ENCODE results near the gene GARNL3. TPM values are rescaled to one million over a fixed set of nuclear protein-coding genes. Genes with fewer than 3 reads are reported as not detected.

The GARNL3 gene
- total and polyA plus RNA-seq, 2 of the 13 experiments (the other 11 are each of a cell fraction or from before 2014, with no cell fraction given): 3.9 to 11.0 TPM

DNA sequence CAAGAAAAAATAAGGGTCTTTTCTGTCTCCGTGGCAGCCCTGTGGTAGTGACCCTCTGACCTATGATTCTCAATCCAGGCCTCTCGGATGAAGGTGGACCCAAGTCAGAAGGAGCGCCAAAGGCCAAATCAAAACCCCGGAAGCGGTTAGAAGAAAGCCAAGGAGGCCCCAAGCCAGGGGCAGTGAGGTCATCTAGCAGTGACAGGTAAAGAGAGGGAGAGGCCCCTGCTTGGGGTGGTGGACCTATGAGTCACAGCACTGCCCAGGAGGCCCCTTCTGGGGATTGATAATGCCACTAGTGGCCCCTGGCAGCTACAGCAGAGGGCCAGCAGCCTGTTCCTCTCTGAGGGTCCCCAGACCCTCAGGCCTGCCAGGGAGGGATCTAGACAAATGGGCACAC lies 126.0 kb downstream of the GARNL3 start:
- in situ Hi-C loops (cut with HindIII; ENCODE audit: extremely low pct_ligation_motif_present, low pct_unique_long_range_greater_than_20kb): no loop called here
- Histone ChIP-seq H3K9me3 (ENCODE audit: low read length) (no peaks in the 10 kb centered on the region), H4K20me1 (ENCODE audit: insufficient read depth, low read length) (no peaks in the 10 kb centered on the region), H3K79me2 (ENCODE audit: insufficient read depth, low read length) (no peaks in the 10 kb centered on the region), H3K4me3 (replicated peaks in 1 of 3; ENCODE audit: insufficient read depth in 1 of 3, low read depth in 2 of 3, low read length in 3 of 3) (peak overlapping the region in 1 of 3 experiments; percentile 15; a peak in 1 of 6 replicates), H3K4me2 (ENCODE audit: low read depth, low read length) (peak overlapping the region; percentile 86), H2AFZ (ENCODE audit: low read length) (no peak overlapping the region), H3K9ac (ENCODE audit: insufficient read depth, low read depth, low read length) (peak overlapping the region; percentile 77), H3K27me3 (ENCODE audit: control insufficient read depth in 1 of 2, insufficient read depth in 2 of 2, low read length in 2 of 2) (no peaks in the 10 kb centered on the region), H3K36me3 (replicated peaks in 1 of 2; ENCODE audit: control insufficient read depth in 1 of 2, insufficient read depth in 2 of 2, low read length in 2 of 2) (no peaks in the 10 kb centered on the region), H3K27ac (ENCODE audit: extremely low read length, insufficient read depth, low read length) (peak overlapping the region; percentile 92), H3K4me1 (ENCODE audit: insufficient read depth, low read length) (peaks cover 83% of the 10 kb centered on the region)
- CTCF ChIA-PET (ENCODE audit: low intra/inter-chr PET ratio, low total read pairs): no interaction called here
- intact Hi-C loops (cut with micrococcal nuclease; ENCODE audit: unreplicated experiment): loop anchor here (5.0 to 10.0 kb wide), 2 partner anchors 46 to 62 kb away; partner anchors contain the start of genes LRSAM1 and RPL12
- no TSS peak for BruUV-seq (replicated peaks)
- DNase-seq (ENCODE audit: low spot score) (peak; percentile 93), ATAC-seq (peak; percentile 63), FAIRE-seq (no peak)
- WGBS (ENCODE audit: low lambda C conversion rate): 0% methylated on average over 5 of the region's 5 CpGs
- POLR2A ChIA-PET: interaction anchor here (0.6 to 4.6 kb wide), 3 partner anchors 8 to 59 kb away, joined by 3 to 159 read pairs (median 23); partner anchors contain the start of genes SLC2A8 and ZNF79
- TF ChIP-seq, protein P1, sequence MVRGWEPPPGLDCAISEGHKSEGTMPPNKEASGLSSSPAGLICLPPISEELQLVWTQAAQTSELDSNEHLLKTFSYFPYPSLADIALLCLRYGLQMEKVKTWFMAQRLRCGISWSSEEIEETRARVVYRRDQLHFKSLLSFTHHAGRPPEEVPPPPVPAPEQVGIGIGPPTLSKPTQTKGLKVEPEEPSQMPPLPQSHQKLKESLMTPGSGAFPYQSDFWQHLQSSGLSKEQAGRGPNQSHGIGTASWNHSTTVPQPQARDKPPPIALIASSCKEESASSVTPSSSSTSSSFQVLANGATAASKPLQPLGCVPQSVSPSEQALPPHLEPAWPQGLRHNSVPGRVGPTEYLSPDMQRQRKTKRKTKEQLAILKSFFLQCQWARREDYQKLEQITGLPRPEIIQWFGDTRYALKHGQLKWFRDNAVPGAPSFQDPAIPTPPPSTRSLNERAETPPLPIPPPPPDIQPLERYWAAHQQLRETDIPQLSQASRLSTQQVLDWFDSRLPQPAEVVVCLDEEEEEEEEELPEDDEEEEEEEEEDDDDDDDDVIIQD (CRISPR knock-in tag; IDR thresholded peaks at IDR 0.05; ENCODE audit: low read depth): peak; percentile 81
- no peak for TF ChIP-seq NBN (conservative IDR thresholded peaks at IDR 0.05)
- TF ChIP-seq, protein P2, sequence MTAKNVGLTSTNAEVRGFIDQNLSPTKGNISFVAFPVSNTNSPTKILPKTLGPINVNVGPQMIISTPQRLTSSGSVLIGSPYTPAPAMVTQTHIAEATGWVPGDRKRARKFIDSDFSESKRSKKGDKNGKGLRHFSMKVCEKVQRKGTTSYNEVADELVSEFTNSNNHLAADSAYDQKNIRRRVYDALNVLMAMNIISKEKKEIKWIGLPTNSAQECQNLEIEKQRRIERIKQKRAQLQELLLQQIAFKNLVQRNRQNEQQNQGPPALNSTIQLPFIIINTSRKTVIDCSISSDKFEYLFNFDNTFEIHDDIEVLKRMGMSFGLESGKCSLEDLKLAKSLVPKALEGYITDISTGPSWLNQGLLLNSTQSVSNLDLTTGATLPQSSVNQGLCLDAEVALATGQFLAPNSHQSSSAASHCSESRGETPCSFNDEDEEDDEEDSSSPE (CRISPR knock-in tag; IDR thresholded peaks at IDR 0.05): peak; percentile 44; the same call in 1 of the 2 replicates
- TF ChIP-seq MIER2 (CRISPR knock-in tag; IDR thresholded peaks at IDR 0.05): no peak
- TF ChIP-seq, protein P3, sequence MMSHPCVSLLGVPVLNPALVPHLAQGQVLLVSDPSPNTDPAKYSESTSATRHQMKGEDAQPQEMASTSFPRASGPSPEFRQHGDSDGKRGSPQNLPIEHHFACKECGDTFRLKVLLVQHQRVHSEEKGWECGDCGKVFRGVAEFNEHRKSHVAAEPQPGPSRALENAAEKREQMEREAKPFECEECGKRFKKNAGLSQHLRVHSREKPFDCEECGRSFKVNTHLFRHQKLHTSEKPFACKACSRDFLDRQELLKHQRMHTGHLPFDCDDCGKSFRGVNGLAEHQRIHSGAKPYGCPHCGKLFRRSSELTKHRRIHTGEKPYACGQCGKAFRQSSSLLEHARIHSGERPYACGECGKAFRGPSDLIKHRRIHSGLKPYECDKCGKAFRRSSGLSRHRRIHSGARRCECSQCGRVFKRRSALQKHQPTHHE (CRISPR knock-in tag; IDR thresholded peaks at IDR 0.05; ENCODE audit: borderline replicate concordance): no peak
- TF ChIP-seq ZNF530 (CRISPR knock-in tag; IDR thresholded peaks at IDR 0.05; ENCODE audit: low read depth): no peak
- no peak for TF ChIP-seq NFRKB (IDR thresholded peaks at IDR 0.05)
- TF ChIP-seq ZNF747 (CRISPR knock-in tag; IDR thresholded peaks at IDR 0.05; ENCODE audit: borderline replicate concordance): peak; percentile 60; the same call in 1 of the 2 replicates
- TF ChIP-seq ELF3 (CRISPR knock-in tag; IDR thresholded peaks at IDR 0.05): peak; percentile 93
- TF ChIP-seq, protein P4, sequence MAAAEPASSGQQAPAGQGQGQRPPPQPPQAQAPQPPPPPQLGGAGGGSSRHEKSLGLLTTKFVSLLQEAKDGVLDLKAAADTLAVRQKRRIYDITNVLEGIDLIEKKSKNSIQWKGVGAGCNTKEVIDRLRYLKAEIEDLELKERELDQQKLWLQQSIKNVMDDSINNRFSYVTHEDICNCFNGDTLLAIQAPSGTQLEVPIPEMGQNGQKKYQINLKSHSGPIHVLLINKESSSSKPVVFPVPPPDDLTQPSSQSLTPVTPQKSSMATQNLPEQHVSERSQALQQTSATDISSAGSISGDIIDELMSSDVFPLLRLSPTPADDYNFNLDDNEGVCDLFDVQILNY (CRISPR knock-in tag; conservative IDR thresholded peaks at IDR 0.05): no peak
- TF ChIP-seq ZNF660 (CRISPR knock-in tag; IDR thresholded peaks at IDR 0.05; ENCODE audit: borderline replicate concordance, low read depth): no peak
- TF ChIP-seq RFX3 (CRISPR knock-in tag; IDR thresholded peaks at IDR 0.05): no peak
- TF ChIP-seq CHD4 (IDR thresholded peaks at IDR 0.05; ENCODE audit: borderline replicate concordance, low read length): no peak
- no peak for TF ChIP-seq RELA (CRISPR knock-in tag; IDR thresholded peaks at IDR 0.05)
- no peak for TF ChIP-seq TEAD2 (CRISPR knock-in tag; IDR thresholded peaks at IDR 0.05)
- TF ChIP-seq ZNF138 (CRISPR knock-in tag; IDR thresholded peaks at IDR 0.05; ENCODE audit: low read depth): no peak
- TF ChIP-seq KDM5B (CRISPR knock-in tag; IDR thresholded peaks at IDR 0.05; ENCODE audit: borderline replicate concordance): peak; percentile 55; the same call in 1 of the 2 replicates
- no peak for TF ChIP-seq MTF2 (CRISPR knock-in tag; IDR thresholded peaks at IDR 0.05; ENCODE audit: borderline replicate concordance)
- TF ChIP-seq XRCC5 (optimal IDR thresholded peaks at IDR 0.05; ENCODE audit: low read length): peak; percentile 76
- TF ChIP-seq, protein P5, sequence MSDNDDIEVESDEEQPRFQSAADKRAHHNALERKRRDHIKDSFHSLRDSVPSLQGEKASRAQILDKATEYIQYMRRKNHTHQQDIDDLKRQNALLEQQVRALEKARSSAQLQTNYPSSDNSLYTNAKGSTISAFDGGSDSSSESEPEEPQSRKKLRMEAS (IDR thresholded peaks at IDR 0.05): peak; percentile 64; the same call in 1 of the 2 replicates
